IPS-18a (cell line): Measurements from ENCODE around the gene PLPP7.
"Not testable (repeated sequence)": the region's sequence is repeated elsewhere in the genome, so short reads cannot be mapped to it uniquely, and the experiment has no call there.

ENCODE experiments used
- H3K27ac ChIP-seq: one replicate; pipeline ENCODE4 v1.5.1; 2013; ENCODE audit warnings: low read length
- H3K27me3 ChIP-seq: one replicate; pipeline ENCODE4 v1.6.1; 2013; ENCODE audit warnings: mild to moderate bottlenecking, low read length; ENCODE audit not compliant: control insufficient read depth, insufficient read depth
- H3K36me3 ChIP-seq: one replicate; pipeline ENCODE4 v1.6.1; 2013; ENCODE audit warnings: low read depth, low read length; ENCODE audit not compliant: control insufficient read depth
- H3K4me1 ChIP-seq: one replicate; pipeline ENCODE4 v1.6.1; 2013; ENCODE audit warnings: low read depth, low read length; ENCODE audit not compliant: control insufficient read depth
- H3K4me3 ChIP-seq: one replicate; pipeline ENCODE4 v1.5.1; 2013; ENCODE audit warnings: low read length
- H3K9ac ChIP-seq: one replicate; pipeline ENCODE4 v1.6.1; 2013; ENCODE audit warnings: mild to moderate bottlenecking, low read length, moderate library complexity
- H3K9me3 ChIP-seq: one replicate; pipeline ENCODE4 v1.6.1; 2013; ENCODE audit warnings: low read depth, low read length; ENCODE audit not compliant: control insufficient read depth

The PLPP7 gene

GRCh38 chr9:131271016-131271273 lies 18.6 kb upstream of the PLPP7 start:
- H3K27me3 ChIP-seq, H3K9me3 ChIP-seq, H3K9ac ChIP-seq, H3K36me3 ChIP-seq, H3K4me1 ChIP-seq, H3K4me3 ChIP-seq, H3K27ac ChIP-seq: not testable (repeated sequence)

- peaks cover 15% of the 10 kb centered on the region for H3K27me3 ChIP-seq
- peaks cover 6% of the 10 kb centered on the region for H3K4me1 ChIP-seq
- no peak overlapping the region for H3K9ac ChIP-seq
- H3K36me3 ChIP-seq: no peaks in the 10 kb centered on the region
- no peak overlapping the region for H3K27ac ChIP-seq
- H3K9me3 ChIP-seq: no peaks in the 10 kb centered on the region
- H3K4me3 ChIP-seq: no peak overlapping the region
Observed at GRCh38 chr9:131271506-131271931, 18.0 kb upstream of the PLPP7 start.

- Histone ChIP-seq H3K9ac (no peak overlapping the region), H3K4me1 (peaks cover 6% of the 10 kb centered on the region), H3K36me3 (no peaks in the 10 kb centered on the region), H3K4me3 (no peak overlapping the region), H3K9me3 (no peaks in the 10 kb centered on the region), H3K27me3 (peaks cover 16% of the 10 kb centered on the region), H3K27ac (no peak overlapping the region)
Observed at GRCh38 chr9:131272212-131272611, 17.3 kb upstream of the PLPP7 start.

GRCh38 chr9:131273146-131273855 lies 16.2 kb upstream of the PLPP7 start:
- Histone ChIP-seq H3K27me3 (peaks cover 16% of the 10 kb centered on the region), H3K27ac (no peak overlapping the region), H3K9ac (no peak overlapping the region), H3K9me3 (no peaks in the 10 kb centered on the region), H3K36me3 (no peaks in the 10 kb centered on the region), H3K4me1 (peaks cover 6% of the 10 kb centered on the region), H3K4me3 (no peak overlapping the region)

- no peak overlapping the region for H3K27ac ChIP-seq
- no peak overlapping the region for H3K9ac ChIP-seq
- no peaks in the 10 kb centered on the region for H3K36me3 ChIP-seq
- H3K27me3 ChIP-seq: peaks cover 16% of the 10 kb centered on the region
- peaks cover 6% of the 10 kb centered on the region for H3K4me1 ChIP-seq
- no peak overlapping the region for H3K4me3 ChIP-seq
- H3K9me3 ChIP-seq: no peaks in the 10 kb centered on the region
Observed at GRCh38 chr9:131273856-131274673, 15.5 kb upstream of the PLPP7 start.

- peaks cover 16% of the 10 kb centered on the region for H3K27me3 ChIP-seq
- no peak overlapping the region for H3K9ac ChIP-seq
- H3K9me3 ChIP-seq: no peaks in the 10 kb centered on the region
- no peak overlapping the region for H3K27ac ChIP-seq
- no peak overlapping the region for H3K4me3 ChIP-seq
- no peaks in the 10 kb centered on the region for H3K36me3 ChIP-seq
- peaks cover 6% of the 10 kb centered on the region for H3K4me1 ChIP-seq
Observed at GRCh38 chr9:131274674-131275331, 14.7 kb upstream of the PLPP7 start.

- Histone ChIP-seq H3K36me3 (no peaks in the 10 kb centered on the region), H3K27ac (no peak overlapping the region), H3K4me1 (peaks cover 6% of the 10 kb centered on the region), H3K9ac (no peak overlapping the region), H3K27me3 (peaks cover 16% of the 10 kb centered on the region), H3K4me3 (no peak overlapping the region), H3K9me3 (no peaks in the 10 kb centered on the region)
Observed at GRCh38 chr9:131275332-131276093, 14.0 kb upstream of the PLPP7 start.

GRCh38 chr9:131276094-131276888 lies 13.2 kb upstream of the PLPP7 start, which contains the start of gene FAM78A:
Gene FAM78A, minus strand, starts transcription at chr9:131276510. Its CDS starts 331 bp downstream, at chr9:131276179.
- peaks cover 21% of the 10 kb centered on the region for H3K27me3 ChIP-seq
- peak within 1 kb of the TSS; percentile 55 for H3K4me3 ChIP-seq
- H3K4me1 ChIP-seq: peaks cover 6% of the 10 kb centered on the region
- no peaks in the 10 kb centered on the region for H3K9me3 ChIP-seq
- no peak within 1 kb of the TSS for H3K27ac ChIP-seq
- no peaks in the 10 kb centered on the region for H3K36me3 ChIP-seq
- no peak within 1 kb of the TSS for H3K9ac ChIP-seq

GRCh38 chr9:131276891-131277286 lies 12.6 kb upstream of the PLPP7 start:
- peaks cover 27% of the 10 kb centered on the region for H3K27me3 ChIP-seq

GRCh38 chr9:131277287-131277909 lies 12.1 kb upstream of the PLPP7 start:
- Histone ChIP-seq H3K4me1 (peaks cover 6% of the 10 kb centered on the region), H3K9me3 (no peaks in the 10 kb centered on the region), H3K27ac (no peak overlapping the region), H3K9ac (no peak overlapping the region), H3K36me3 (no peaks in the 10 kb centered on the region), H3K4me3 (peak overlapping the region; percentile 55), H3K27me3 (peaks cover 32% of the 10 kb centered on the region)

More at GRCh38 chr9:131276891-131277286, 12.6 kb upstream of the PLPP7 start:
- H3K36me3 ChIP-seq: no peaks in the 10 kb centered on the region
- no peak overlapping the region for H3K27ac ChIP-seq
- no peaks in the 10 kb centered on the region for H3K9me3 ChIP-seq
- peak overlapping the region; percentile 55 for H3K4me3 ChIP-seq
- no peak overlapping the region for H3K9ac ChIP-seq
- peaks cover 6% of the 10 kb centered on the region for H3K4me1 ChIP-seq
